SU-DHL-6 (cell line): ENCODE data around the gene ZNF618.

ENCODE experiments used
- H2AFZ ChIP-seq: fragments of 200-600 bp; sonication (generic); 2 replicates; pipeline ENCODE4 v1.6.1; 2014; ENCODE audit warnings: low read depth, mild to moderate bottlenecking, moderate library complexity, mixed read lengths, antibody characterized with exemption, low read length; ENCODE audit not compliant: severe bottlenecking
- H3F3A ChIP-seq: fragments of 200-600 bp; shearing (Covaris generic); 2 replicates; pipeline ENCODE4 v1.6.0; 2016; ENCODE audit warnings: antibody characterized with exemption, mild to moderate bottlenecking; ENCODE audit not compliant: insufficient read depth
- H3K27ac ChIP-seq: fragments of 200-600 bp; sonication (generic); 2 replicates; pipeline ENCODE4 v1.5.1; 2016; ENCODE audit warnings: low read depth, mild to moderate bottlenecking, low read length, moderate library complexity, mixed read lengths
- H3K27me3 ChIP-seq: fragments of 200-600 bp; sonication (generic), shearing (Covaris generic); 2 replicates; pipeline ENCODE4 v1.6.0; 2014; ENCODE audit warnings: mild to moderate bottlenecking, low read length
- H3K36me3 ChIP-seq: fragments of 200-600 bp; sonication (generic); 2 replicates; pipeline ENCODE4 v1.6.1; 2014; ENCODE audit warnings: mild to moderate bottlenecking, low read length, mixed read lengths
- H3K4me2 ChIP-seq: fragments of 300-600, 200-600 bp; shearing (Covaris generic), sonication (generic); 2 replicates; pipeline ENCODE4 v1.6.0; 2014; ENCODE audit warnings: low read length, low read depth, mild to moderate bottlenecking; ENCODE audit not compliant: poor library complexity, severe bottlenecking
- H3K4me3 ChIP-seq: fragments of 200-600 bp; sonication (generic); 2 replicates; pipeline ENCODE4 v1.5.1; 2014; ENCODE audit warnings: antibody characterized with exemption, low read length, mild to moderate bottlenecking, mixed read lengths; ENCODE audit not compliant: insufficient read depth, poor library complexity, severe bottlenecking
- H3K79me2 ChIP-seq: fragments of 200-600 bp; sonication (generic); 2 replicates; pipeline ENCODE4 v1.6.1; 2014; ENCODE audit warnings: mild to moderate bottlenecking, low read length, moderate library complexity; ENCODE audit not compliant: insufficient read depth
- H3K9ac ChIP-seq: fragments of 200-600 bp; sonication (generic); 2 replicates; pipeline ENCODE4 v1.7.0; 2014; ENCODE audit warnings: mild to moderate bottlenecking, low read length
- H3K9me2 ChIP-seq: fragments of 200-600 bp; sonication (generic); replicated peaks from 2 replicates; pipeline ENCODE4 v1.6.1; 2014; ENCODE audit warnings: low read length; ENCODE audit not compliant: insufficient read depth
- H3K9me3 ChIP-seq: fragments of 200-600 bp; sonication (generic); 2 replicates; pipeline ENCODE4 v1.6.1; 2014; ENCODE audit warnings: low read length, mixed read lengths; ENCODE audit not compliant: insufficient read depth
- H4K20me1 ChIP-seq: fragments of 200-600 bp; sonication (generic); 2 replicates; pipeline ENCODE4 v1.6.1; 2014; ENCODE audit warnings: low read depth, mild to moderate bottlenecking, antibody characterized with exemption, low read length, moderate library complexity, mixed read lengths
- CTCF ChIP-seq: fragments of 200-600 bp; sonication (generic); IDR thresholded peaks from one replicate; pipeline ENCODE4 v1.5.1; 2017; ENCODE audit warnings: antibody characterized with exemption, mild to moderate bottlenecking, low read length, moderate library complexity; ENCODE audit not compliant: insufficient read depth, poor library complexity, severe bottlenecking
- EZH2phosphoT487 ChIP-seq: fragments of 200-600 bp; sonication (generic), shearing (Covaris generic); conservative IDR thresholded peaks from 2 replicates; pipeline ENCODE4 v1.6.1; 2018; ENCODE audit warnings: mild to moderate bottlenecking, antibody characterized with exemption, low read length, moderate library complexity, mixed read lengths

Gene ZNF618

GRCh38 chr9:113851873-113852272, 24.2 kb upstream of the ZNF618 start:
- Histone ChIP-seq H3K9me3 (no peaks in the 10 kb centered on the region), H3K4me3 (no peak overlapping the region), H3K27ac (no peak overlapping the region), H3K27me3 (no peaks in the 10 kb centered on the region), H2AFZ (no peak overlapping the region), H3K9ac (no peak overlapping the region), H3F3A (no peaks in the 10 kb centered on the region), H3K4me2 (no peak overlapping the region), H3K79me2 (no peaks in the 10 kb centered on the region), H3K36me3 (no peaks in the 10 kb centered on the region), H4K20me1 (no peaks in the 10 kb centered on the region), H3K9me2 (no peaks in the 10 kb centered on the region)
- TF ChIP-seq CTCF (no peak), EZH2phosphoT487 (no peak)

- no peaks in the 10 kb centered on the region for H3F3A ChIP-seq
- no peaks in the 10 kb centered on the region for H3K79me2 ChIP-seq
- H3K9me2 ChIP-seq, result no peaks in the 10 kb centered on the region
- H3K4me2 ChIP-seq, result no peak overlapping the region
- no peak overlapping the region for H3K9ac ChIP-seq
- H3K9me3 ChIP-seq, result no peaks in the 10 kb centered on the region
- no peak overlapping the region for H3K4me3 ChIP-seq
- H3K36me3 ChIP-seq, result no peaks in the 10 kb centered on the region
- TF ChIP-seq EZH2phosphoT487, result no peak
- peak; percentile 58 for TF ChIP-seq CTCF
- H2AFZ ChIP-seq, result no peak overlapping the region
- no peaks in the 10 kb centered on the region for H3K27me3 ChIP-seq
- H3K27ac ChIP-seq, result no peak overlapping the region
- H4K20me1 ChIP-seq, result no peaks in the 10 kb centered on the region
Measured at GRCh38 chr9:113853333-113853732, 22.8 kb upstream of the ZNF618 start.

GRCh38 chr9:113854310-113854709, 21.8 kb upstream of the ZNF618 start:
- no peaks in the 10 kb centered on the region for H3K27me3 ChIP-seq
- no peaks in the 10 kb centered on the region for H3F3A ChIP-seq
- no peaks in the 10 kb centered on the region for H3K36me3 ChIP-seq
- H3K9me3 ChIP-seq, result no peaks in the 10 kb centered on the region
- H3K27ac ChIP-seq, result no peak overlapping the region
- H3K9ac ChIP-seq, result no peak overlapping the region
- no peaks in the 10 kb centered on the region for H3K79me2 ChIP-seq
- no peak for TF ChIP-seq CTCF
- no peak for TF ChIP-seq EZH2phosphoT487
- H3K9me2 ChIP-seq, result no peaks in the 10 kb centered on the region
- H2AFZ ChIP-seq, result no peak overlapping the region
- no peak overlapping the region for H3K4me3 ChIP-seq
- no peaks in the 10 kb centered on the region for H4K20me1 ChIP-seq
- H3K4me2 ChIP-seq, result no peak overlapping the region

- Histone ChIP-seq H3K27me3 (no peaks in the 10 kb centered on the region), H3K27ac (no peak overlapping the region)
Measured at GRCh38 chr9:113857875-113858274, 18.2 kb upstream of the ZNF618 start.

More at GRCh38 chr9:113857875-113858274, 18.2 kb upstream of the ZNF618 start:
- H3K9ac ChIP-seq, result no peak overlapping the region
- no peaks in the 10 kb centered on the region for H3K79me2 ChIP-seq
- no peak overlapping the region for H3K4me3 ChIP-seq
- H3K9me3 ChIP-seq, result no peaks in the 10 kb centered on the region
- H3K36me3 ChIP-seq, result no peaks in the 10 kb centered on the region
- H2AFZ ChIP-seq, result no peak overlapping the region
- H3F3A ChIP-seq, result no peaks in the 10 kb centered on the region
- H4K20me1 ChIP-seq, result no peaks in the 10 kb centered on the region
- no peak overlapping the region for H3K4me2 ChIP-seq
- TF ChIP-seq CTCF (no peak), EZH2phosphoT487 (no peak)
- H3K9me2 ChIP-seq, result no peaks in the 10 kb centered on the region
